Panc1 (cell line): ENCODE data around the gene JPH4. TPM values are rescaled to one million over a fixed set of nuclear protein-coding genes. Genes with fewer than 3 reads are reported as not detected.
A peak's percentile ranks its signal among the peaks of the same experiment; 100 is the strongest.

Experiments
- ATAC-seq: fragments of 200-7000 bp; cut with Tn5 transposase; 2 replicates; pipeline ENCODE4 v1.9.1; 2020; ENCODE audit warnings: mild to moderate bottlenecking, moderate library complexity
- BruUV-seq: library from RNA; stranded (reverse); fragments of 400-500 nt; replicated peaks from 2 replicates; lab custom pipeline; 2021; lab: Mats Ljungman, UMichigan
- CTCF ChIA-PET: fragments of 300-600 bp; sonication (Branson Sonifier 250); formaldehyde crosslinking; loops from one replicate; lab custom pipeline; 2022; ENCODE audit warnings: antibody characterized with exemption; lab: Charles Lee
- POLR2A ChIA-PET: fragments of 300-600 bp; sonication (Branson Sonifier 250); formaldehyde crosslinking; loops from one replicate; lab custom pipeline; 2022; ENCODE audit warnings: antibody characterized with exemption; lab: Charles Lee
- DNase-seq: peaks from one replicate; pipeline ENCODE4 v3.0.0-alpha.2; 2010; ENCODE audit warnings: low read depth, low spot score
- H3K27ac ChIP-seq: 2 replicates; pipeline ENCODE4 v1.5.1; 2011; ENCODE audit warnings: mild to moderate bottlenecking, low read length, inconsistent platforms
- H3K27me3 ChIP-seq: fragments of 200-500 bp; sonication (Bioruptor generic); 2 replicates; pipeline ENCODE4 v1.6.0; 2014; ENCODE audit warnings: low read length, inconsistent platforms; ENCODE audit not compliant: control insufficient read depth, insufficient read depth
- H3K36me3 ChIP-seq: fragments of 200-500 bp; sonication (Bioruptor generic); 2 replicates; pipeline ENCODE4 v1.5.1; 2014; ENCODE audit warnings: inconsistent platforms, mild to moderate bottlenecking, low read length, moderate library complexity; ENCODE audit not compliant: control insufficient read depth, insufficient read depth
- H3K4me1 ChIP-seq: 2 replicates; pipeline ENCODE4 v1.5.1; 2011; ENCODE audit warnings: inconsistent platforms, mild to moderate bottlenecking, low read length, moderate library complexity; ENCODE audit not compliant: control insufficient read depth, insufficient read depth
- H3K4me3 ChIP-seq, 2 experiments: 2 replicates each; pipeline ENCODE4 v1.5.1; 2011 to 2012; ENCODE audit warnings: low read depth in 2 of 2, low read length in 2 of 2, mild to moderate bottlenecking in 2 of 2, inconsistent platforms in 1 of 2, moderate library complexity in 1 of 2
- H3K9me3 ChIP-seq: fragments of 200-500 bp; sonication (Bioruptor generic); 2 replicates; pipeline ENCODE4 v1.5.1; 2014; ENCODE audit warnings: low read depth, mild to moderate bottlenecking, inconsistent platforms, low read length, moderate library complexity; ENCODE audit not compliant: control insufficient read depth, insufficient read depth
- CTCF ChIP-seq: fragments of 450-650 bp; IDR thresholded peaks from 2 replicates; pipeline ENCODE4 v1.5.1; 2017; ENCODE audit warnings: mild to moderate bottlenecking
- POLR2AphosphoS5 ChIP-seq: IDR thresholded peaks from 2 replicates; pipeline ENCODE4 v1.6.1; 2012; ENCODE audit warnings: mild to moderate bottlenecking, low read depth, low read length, moderate library complexity
- REST ChIP-seq, 2 experiments: IDR thresholded peaks; 2 replicates each; pipeline ENCODE4 v1.6.1; 2011 to 2012; ENCODE audit warnings: low read depth in 2 of 2, control low read depth in 1 of 2, low read length in 1 of 2, mild to moderate bottlenecking in 1 of 2, moderate library complexity in 1 of 2; ENCODE audit not compliant: insufficient read depth in 1 of 2
- SIN3A ChIP-seq: IDR thresholded peaks from 2 replicates; pipeline ENCODE4 v1.6.1; 2012; ENCODE audit warnings: low read depth, mild to moderate bottlenecking, low read length, moderate library complexity, borderline replicate concordance; ENCODE audit not compliant: insufficient read depth
- TCF7L2 ChIP-seq: IDR thresholded peaks from 2 replicates; pipeline ENCODE4 v1.6.1; 2011; ENCODE audit warnings: mild to moderate bottlenecking, low read depth, low read length, inconsistent platforms
- in situ Hi-C: cut with HindIII; loops from 2 replicates; pipeline ENCODE4 v1.10.0; 2016; ENCODE audit warnings: low sequenced_read_pairs, low pct_unique_long_range_greater_than_20kb
- intact Hi-C: fragments of 100-400 bp; cut with micrococcal nuclease; formaldehyde crosslinking; loops from one replicate; pipeline ENCODE4 v1.10.0; 2022; ENCODE audit not compliant: unreplicated experiment
- total RNA-seq: library from RNA; stranded (reverse); gene quantifications from one replicate; pipeline ENCODE4 v1.2.1, GENCODE V29; 2021; ENCODE audit not compliant: unreplicated experiment

JPH4 gene
- total RNA-seq, 1 experiment from 2014 or later, result 0.05 TPM

- no peaks in the 10 kb centered on the region for H3K27me3 ChIP-seq
Observed at GRCh38 chr14:23579311-23579630, 681 bp upstream of the JPH4 start.

GRCh38 chr14:23577710-23578392 is 739 bp downstream of the JPH4 start:
- no peaks in the 10 kb centered on the region for H3K36me3 ChIP-seq
- H3K4me1 ChIP-seq, result no peaks in the 10 kb centered on the region
- ATAC-seq (no peak), DNase-seq (no peak)
- peak overlapping the region in 1 of 2 experiments; percentile 13; a peak in 1 of 4 replicates for H3K4me3 ChIP-seq
- no TSS peak for BruUV-seq
- TF ChIP-seq CTCF (no peak), SIN3A (no peak), TCF7L2 (no peak), POLR2AphosphoS5 (no peak), REST (IDR thresholded peaks at IDR 0.05; ENCODE audit: insufficient read depth in 1 of 2, low read depth in 2 of 2, low read length in 1 of 2) (no peak)
- intact Hi-C loops (no loop called here), in situ Hi-C loops (no loop called here)
- no peaks in the 10 kb centered on the region for H3K9me3 ChIP-seq
- CTCF ChIA-PET, result interaction anchor here (0.6 kb wide), 1 partner anchor 319 kb away, joined by 4 read pairs; no protein-coding TSS in a partner anchor
- POLR2A ChIA-PET, result no interaction called here
- no peak overlapping the region for H3K27ac ChIP-seq
- H3K27me3 ChIP-seq, result no peaks in the 10 kb centered on the region

More at GRCh38 chr14:23579311-23579630, 681 bp upstream of the JPH4 start:
- Histone ChIP-seq H3K4me1 (no peaks in the 10 kb centered on the region), H3K4me3 (no peak overlapping the region; a peak in 1 of 4 replicates), H3K9me3 (no peaks in the 10 kb centered on the region), H3K27ac (no peak overlapping the region), H3K36me3 (no peaks in the 10 kb centered on the region)
- intact Hi-C loops (no loop called here), in situ Hi-C loops (no loop called here)
- TF ChIP-seq TCF7L2 (no peak), SIN3A (no peak), POLR2AphosphoS5 (no peak)
- BruUV-seq, result no TSS peak
- ATAC-seq, result no peak
- CTCF ChIA-PET, result no interaction called here
- DNase-seq, result no peak
- POLR2A ChIA-PET, result no interaction called here

GRCh38 chr14:23577004-23577681 is 1.4 kb downstream of the JPH4 start:
- ATAC-seq, result no peak; the same call in 1 of the 2 replicates
- CTCF ChIA-PET, result no interaction called here
- intact Hi-C loops, result no loop called here

More at GRCh38 chr14:23577004-23577681, 1.4 kb downstream of the JPH4 start:
- Histone ChIP-seq H3K27ac (no peak overlapping the region), H3K4me3 (peak overlapping the region in 1 of 2 experiments; percentile 13; a peak in 1 of 4 replicates), H3K9me3 (no peaks in the 10 kb centered on the region), H3K4me1 (no peaks in the 10 kb centered on the region), H3K27me3 (no peaks in the 10 kb centered on the region), H3K36me3 (no peaks in the 10 kb centered on the region)
- in situ Hi-C loops, result no loop called here
- no peak for TF ChIP-seq CTCF
- TF ChIP-seq SIN3A, result no peak
- POLR2A ChIA-PET, result no interaction called here
- DNase-seq, result no peak
- BruUV-seq, result no TSS peak
